ENCODE measurements around the gene HOXD9. TPM values are rescaled to one million over a fixed set of nuclear protein-coding genes. Genes with fewer than 3 reads are reported as not detected.

HOXD9 gene
- total RNA-seq, 2 experiments from 2014 or later = not detected

DNA sequence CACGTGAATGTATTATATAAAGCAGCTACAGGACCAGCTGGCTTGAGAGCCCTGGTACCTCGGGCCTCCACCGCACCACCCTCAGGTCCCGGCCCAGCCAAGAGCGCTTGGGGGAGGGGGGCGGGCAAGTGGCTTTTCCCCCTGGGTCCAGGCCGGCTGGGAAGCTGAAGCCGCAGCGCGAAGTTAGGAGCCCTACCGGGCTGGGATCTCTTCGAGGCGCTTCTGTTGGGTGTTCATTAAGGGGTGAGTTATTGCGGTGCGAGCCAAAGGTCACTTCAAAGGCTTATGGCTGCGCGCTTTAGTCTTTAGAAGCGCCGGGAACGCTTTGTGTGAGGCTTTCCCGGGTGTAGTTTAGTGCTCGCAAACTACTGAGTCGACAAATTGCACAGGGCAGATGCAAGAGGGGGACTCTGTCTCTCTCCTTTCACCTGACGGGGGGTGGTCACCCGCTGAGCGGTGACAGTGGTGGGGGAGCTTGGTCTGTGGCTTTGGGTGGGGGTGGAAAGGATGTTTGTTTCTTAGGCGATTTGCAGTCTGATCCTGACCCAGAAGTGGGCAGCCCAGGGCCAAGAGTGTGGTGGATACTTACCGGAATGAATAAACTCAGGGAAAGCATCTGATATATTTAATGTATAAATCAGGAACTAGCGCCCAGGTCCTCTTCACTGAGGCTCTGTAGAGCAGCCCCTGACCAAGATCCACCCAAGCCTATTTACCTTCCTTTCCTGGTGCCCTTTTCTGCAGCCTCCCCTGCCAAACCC lies 40.6 kb downstream of the HOXD9 start:
- ChIA-PET POLR2A (no interaction called here), CTCF (no interaction called here)
- no peak overlapping the region for H3K4me3 ChIP-seq (ENCODE audit: low read length)
- Mint-ChIP-seq H3K27me3 (peaks cover 96% of the 10 kb centered on the region), H3K4me1 (ENCODE audit: low read depth) (peaks cover 21% of the 10 kb centered on the region), H3K36me3 (ENCODE audit: low read depth) (peaks cover 5% of the 10 kb centered on the region), H3K4me3 (no peak overlapping the region), H3K27ac (no peak overlapping the region), H3K9me3 (no peaks in the 10 kb centered on the region)
- H3K27me3 ChIP-seq (ENCODE audit: control insufficient read depth in 1 of 2, insufficient read depth in 2 of 2, low read length in 2 of 2) = peaks cover 82 to 99% of the 10 kb centered on the region in 2 experiments
- H3K36me3 ChIP-seq (ENCODE audit: insufficient read depth, low read length) = no peaks in the 10 kb centered on the region
- no peak overlapping the region for H3K27ac ChIP-seq (ENCODE audit: low read depth in 1 of 2, low read length in 2 of 2)
- ATAC-seq (ENCODE audit: poor library complexity) = no peak
- DNase-seq = no peak
- TF ChIP-seq, protein P1, sequence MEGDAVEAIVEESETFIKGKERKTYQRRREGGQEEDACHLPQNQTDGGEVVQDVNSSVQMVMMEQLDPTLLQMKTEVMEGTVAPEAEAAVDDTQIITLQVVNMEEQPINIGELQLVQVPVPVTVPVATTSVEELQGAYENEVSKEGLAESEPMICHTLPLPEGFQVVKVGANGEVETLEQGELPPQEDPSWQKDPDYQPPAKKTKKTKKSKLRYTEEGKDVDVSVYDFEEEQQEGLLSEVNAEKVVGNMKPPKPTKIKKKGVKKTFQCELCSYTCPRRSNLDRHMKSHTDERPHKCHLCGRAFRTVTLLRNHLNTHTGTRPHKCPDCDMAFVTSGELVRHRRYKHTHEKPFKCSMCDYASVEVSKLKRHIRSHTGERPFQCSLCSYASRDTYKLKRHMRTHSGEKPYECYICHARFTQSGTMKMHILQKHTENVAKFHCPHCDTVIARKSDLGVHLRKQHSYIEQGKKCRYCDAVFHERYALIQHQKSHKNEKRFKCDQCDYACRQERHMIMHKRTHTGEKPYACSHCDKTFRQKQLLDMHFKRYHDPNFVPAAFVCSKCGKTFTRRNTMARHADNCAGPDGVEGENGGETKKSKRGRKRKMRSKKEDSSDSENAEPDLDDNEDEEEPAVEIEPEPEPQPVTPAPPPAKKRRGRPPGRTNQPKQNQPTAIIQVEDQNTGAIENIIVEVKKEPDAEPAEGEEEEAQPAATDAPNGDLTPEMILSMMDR (IDR thresholded peaks at IDR 0.05) = no peak
- intact Hi-C loops (cut with DNase I, micrococcal nuclease) = no loop called here
- peaks cover 0 to 62% of the 10 kb centered on the region in 2 experiments for H3K9me3 ChIP-seq (ENCODE audit: control insufficient read depth in 1 of 2, insufficient read depth in 1 of 2, low read length in 2 of 2)
- H3K4me1 ChIP-seq (ENCODE audit: insufficient read depth, low read length) = peaks cover 29% of the 10 kb centered on the region

DNA sequence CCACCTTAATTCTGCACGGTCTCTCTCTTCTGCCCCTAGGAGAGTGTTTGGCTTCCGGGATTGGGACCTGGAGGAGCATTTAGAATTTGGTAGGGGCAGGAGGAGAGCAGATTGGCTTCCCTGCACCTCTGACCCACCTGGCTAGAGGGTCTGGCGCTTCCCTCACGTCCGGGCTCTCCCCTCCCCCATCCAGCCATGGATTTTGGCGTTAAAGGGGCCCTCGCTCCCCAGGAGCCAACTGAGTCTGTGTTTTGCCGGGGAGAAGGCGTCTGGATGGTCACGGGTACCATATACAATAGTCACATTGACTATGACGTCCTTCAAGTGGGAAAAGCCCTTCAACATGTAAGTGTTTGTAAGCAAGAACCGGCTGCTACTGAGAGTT lies 41.1 kb downstream of the HOXD9 start:
- peaks cover 26% of the 10 kb centered on the region for H3K4me1 ChIP-seq (ENCODE audit: insufficient read depth, low read length)
- peaks cover 5% of the 10 kb centered on the region for H3K36me3 Mint-ChIP-seq (ENCODE audit: low read depth)
- H3K4me3 ChIP-seq (ENCODE audit: low read length) = no peak overlapping the region
- H3K4me3 Mint-ChIP-seq = no peak overlapping the region
- peaks cover 17% of the 10 kb centered on the region for H3K4me1 Mint-ChIP-seq (ENCODE audit: low read depth)
- POLR2A ChIA-PET = no interaction called here
- H3K9me3 ChIP-seq (ENCODE audit: control insufficient read depth in 1 of 2, insufficient read depth in 1 of 2, low read length in 2 of 2) = peaks cover 0 to 58% of the 10 kb centered on the region in 2 experiments
- no peaks in the 10 kb centered on the region for H3K36me3 ChIP-seq (ENCODE audit: insufficient read depth, low read length)
- intact Hi-C loops (cut with DNase I, micrococcal nuclease) = no loop called here
- DNase-seq (no peak), ATAC-seq (ENCODE audit: poor library complexity) (no peak)
- peaks cover 96% of the 10 kb centered on the region for H3K27me3 Mint-ChIP-seq
- peaks cover 82 to 97% of the 10 kb centered on the region in 2 experiments for H3K27me3 ChIP-seq (ENCODE audit: control insufficient read depth in 1 of 2, insufficient read depth in 2 of 2, low read length in 2 of 2)
- no peak overlapping the region for H3K27ac Mint-ChIP-seq
- H3K9me3 Mint-ChIP-seq = no peaks in the 10 kb centered on the region
- CTCF ChIA-PET = no interaction called here
- TF ChIP-seq, protein P1 (IDR thresholded peaks at IDR 0.05) = no peak
- no peak overlapping the region for H3K27ac ChIP-seq (ENCODE audit: low read depth in 1 of 2, low read length in 2 of 2)

DNA sequence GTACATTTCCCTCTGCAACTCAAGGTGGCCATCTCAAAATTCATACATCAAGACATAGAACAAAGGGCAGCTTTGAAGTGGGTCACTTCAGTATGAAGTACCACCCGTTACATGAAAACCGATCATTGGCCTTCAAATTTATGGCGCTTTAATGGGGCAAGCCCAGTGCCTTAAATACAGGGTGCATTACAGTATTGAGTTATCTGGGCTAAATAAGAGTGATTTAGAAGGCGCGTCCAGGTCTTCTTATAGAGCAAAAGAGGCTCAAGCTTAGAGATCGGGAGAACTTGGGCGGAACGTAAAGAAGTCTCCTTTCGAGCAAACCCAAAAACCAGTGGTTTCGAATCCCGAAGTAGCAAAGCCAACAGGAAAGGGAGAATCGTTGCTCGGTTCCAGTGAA lies 41.7 kb downstream of the HOXD9 start:
- H3K4me1 Mint-ChIP-seq (ENCODE audit: low read depth) = peaks cover 17% of the 10 kb centered on the region
- peaks cover 5% of the 10 kb centered on the region for H3K36me3 Mint-ChIP-seq (ENCODE audit: low read depth)
- POLR2A ChIA-PET = no interaction called here
- H3K4me3 ChIP-seq (ENCODE audit: low read length) = no peak overlapping the region
- ATAC-seq (ENCODE audit: poor library complexity) (no peak), DNase-seq (no peak)
- no peaks in the 10 kb centered on the region for H3K9me3 Mint-ChIP-seq
- H3K36me3 ChIP-seq (ENCODE audit: insufficient read depth, low read length) = no peaks in the 10 kb centered on the region
- no peak overlapping the region for H3K27ac Mint-ChIP-seq
- H3K4me1 ChIP-seq (ENCODE audit: insufficient read depth, low read length) = peaks cover 25% of the 10 kb centered on the region
- TF ChIP-seq, protein P1 (IDR thresholded peaks at IDR 0.05) = no peak
- intact Hi-C loops (cut with DNase I, micrococcal nuclease) = no loop called here
- H3K27ac ChIP-seq (ENCODE audit: low read depth in 1 of 2, low read length in 2 of 2) = no peak overlapping the region
- CTCF ChIA-PET = no interaction called here
- H3K9me3 ChIP-seq (ENCODE audit: control insufficient read depth in 1 of 2, insufficient read depth in 1 of 2, low read length in 2 of 2) = peaks cover 0 to 56% of the 10 kb centered on the region in 2 experiments
- peaks cover 97% of the 10 kb centered on the region for H3K27me3 Mint-ChIP-seq
- peaks cover 84 to 97% of the 10 kb centered on the region in 2 experiments for H3K27me3 ChIP-seq (ENCODE audit: control insufficient read depth in 1 of 2, insufficient read depth in 2 of 2, low read length in 2 of 2)
- no peak overlapping the region for H3K4me3 Mint-ChIP-seq

All from CD4-positive, alpha-beta T cell (primary cell).